HG02623 (cell line): ENCODE results near the gene SELENON.

ENCODE experiments used
- ATAC-seq: cut with Tn5 transposase; IDR thresholded peaks from one replicate; pipeline ENCODE4 v1.9.1; 2021; ENCODE audit warnings: moderate library complexity; ENCODE audit not compliant: unreplicated experiment

SELENON gene

GRCh38 chr1:25790472-25790871, 9.5 kb upstream of the SELENON start:
- ATAC-seq = no peak

- ATAC-seq = no peak
Measured at GRCh38 chr1:25792115-25792514, 7.9 kb upstream of the SELENON start.

- ATAC-seq = no peak
Measured at GRCh38 chr1:25793585-25794170, 6.3 kb upstream of the SELENON start.

GRCh38 chr1:25794325-25794724, 5.7 kb upstream of the SELENON start:
- no peak for ATAC-seq

GRCh38 chr1:25795211-25795610, 4.8 kb upstream of the SELENON start:
- no peak for ATAC-seq

GRCh38 chr1:25795946-25796810, 3.8 kb upstream of the SELENON start:
- no peak for ATAC-seq

GRCh38 chr1:25796811-25797458, 3.1 kb upstream of the SELENON start:
- ATAC-seq = no peak

- no peak for ATAC-seq
Measured at GRCh38 chr1:25797939-25798338, 2.1 kb upstream of the SELENON start.

GRCh38 chr1:25798666-25799351, 1.2 kb upstream of the SELENON start:
- no peak for ATAC-seq

GRCh38 chr1:25799352-25799934, 550 bp upstream of the SELENON start:
- no peak for ATAC-seq

GRCh38 chr1:25800703-25801377, 847 bp downstream of the SELENON start:
- ATAC-seq = no peak

GRCh38 chr1:25802915-25803314, 2.9 kb downstream of the SELENON start:
- no peak for ATAC-seq

GRCh38 chr1:25803368-25803767, 3.4 kb downstream of the SELENON start:
- no peak for ATAC-seq

- ATAC-seq = no peak
Measured at GRCh38 chr1:25804244-25804963, 4.4 kb downstream of the SELENON start.

- no peak for ATAC-seq
Measured at GRCh38 chr1:25804964-25805862, 5.2 kb downstream of the SELENON start.

- no peak for ATAC-seq
Measured at GRCh38 chr1:25805863-25806225, 5.9 kb downstream of the SELENON start.

GRCh38 chr1:25806418-25806817, 6.4 kb downstream of the SELENON start:
- no peak for ATAC-seq

GRCh38 chr1:25807480-25808390, 7.7 kb downstream of the SELENON start:
- no peak for ATAC-seq
